K562 (cell line): Measurements from ENCODE around the gene DAPK1. TPM values are rescaled to one million over a fixed set of nuclear protein-coding genes. Genes with fewer than 3 reads are reported as not detected.

Source experiments
- ATAC-seq: fragments of 200-7000 bp; cut with Tn5 transposase; 3 replicates; pipeline ENCODE4 v1.9.1; 2020; ENCODE audit warnings: moderate library complexity
- BruUV-seq: library from RNA; stranded (reverse); fragments of 400-500 nt; replicated peaks from 2 replicates; lab custom pipeline; 2021; lab: Mats Ljungman, UMichigan
- CTCF ChIA-PET: fragments of 300-600 bp; formaldehyde crosslinking; extraction: SDS; loops from one replicate; lab custom pipeline; 2021; ENCODE audit warnings: low intra/inter-chr PET ratio; lab: Yijun Ruan, JAX
- POLR2A ChIA-PET: fragments of 300-600, 350-650 bp; sonication (Branson Sonifier 250); formaldehyde crosslinking; extraction: SDS; loops from one replicate; lab custom pipeline; 2021; ENCODE audit warnings: antibody characterized with exemption, inconsistent platforms; lab: Yijun Ruan, JAX
- DNase-seq, 4 experiments: peaks; one replicate each; pipeline versions ENCODE4 v3.0.0 to v3.0.0-alpha.2; 2011 to 2018; ENCODE audit warnings: low spot score in 3 of 4, mixed read lengths in 3 of 4; ENCODE audit errors: extremely low read depth in 1 of 4
- FAIRE-seq: peaks from 2 replicates; lab custom pipeline; 2011; peaks lifted over from hg19 to GRCh38; lab: Jason Lieb, UNC
- H2AFZ ChIP-seq: 2 replicates; pipeline ENCODE4 v1.6.0; 2011; ENCODE audit warnings: low read depth, low read length, control low read depth, inconsistent platforms
- H3K27ac ChIP-seq: fragments of 200-600 bp; 3 replicates; pipeline ENCODE4 v1.8.0; 2011; ENCODE audit warnings: low read depth, mild to moderate bottlenecking, control low read depth, inconsistent platforms, low read length, moderate library complexity, mixed read lengths; ENCODE audit errors: extremely low read depth
- H3K27me3 ChIP-seq, 2 experiments: fragments of 300-600 bp in 1 of 2; 2 replicates in 1 of 2; 3 replicates in 1 of 2; pipeline versions ENCODE4 v1.6.0 to v1.8.0; 2011; ENCODE audit warnings: inconsistent platforms in 2 of 2, low read length in 2 of 2, mild to moderate bottlenecking in 1 of 2, mixed read lengths in 1 of 2, moderate library complexity in 1 of 2; ENCODE audit not compliant: control insufficient read depth in 2 of 2, insufficient read depth in 2 of 2
- H3K36me3 ChIP-seq: fragments of 300-600 bp; 3 replicates; pipeline ENCODE4 v1.8.0; 2011; ENCODE audit warnings: mild to moderate bottlenecking, low read length, inconsistent platforms; ENCODE audit not compliant: control insufficient read depth, insufficient read depth
- H3K4me1 ChIP-seq, 2 experiments: fragments of 200-600 bp in 1 of 2; replicated peaks in 1 of 2; 2 replicates in 1 of 2; 3 replicates in 1 of 2; pipeline versions ENCODE4 v1.5.1 to v1.8.0; 2011; ENCODE audit warnings: inconsistent platforms in 2 of 2, low read length in 2 of 2, mild to moderate bottlenecking in 1 of 2, mixed read lengths in 1 of 2, moderate library complexity in 1 of 2; ENCODE audit not compliant: control insufficient read depth in 2 of 2, insufficient read depth in 2 of 2
- H3K4me2 ChIP-seq: 2 replicates; pipeline ENCODE4 v1.6.1; 2011; ENCODE audit warnings: low read length, control low read depth, inconsistent platforms, mixed read lengths; ENCODE audit not compliant: insufficient read depth
- H3K4me3 ChIP-seq: fragments of 200-600 bp; sonication (generic), shearing (Covaris generic); 2 replicates; pipeline ENCODE4 v1.5.1; 2016; ENCODE audit warnings: control low read depth, inconsistent platforms
- H3K79me2 ChIP-seq: fragments of 200-600 bp; 3 replicates; pipeline ENCODE4 v1.8.0; 2011; ENCODE audit warnings: low read length, inconsistent platforms; ENCODE audit not compliant: control insufficient read depth, insufficient read depth
- H3K9ac ChIP-seq, 2 experiments: 2 replicates each; pipeline versions ENCODE4 v1.6.0 to v1.6.1; 2011; ENCODE audit warnings: low read depth in 2 of 2, low read length in 2 of 2, control low read depth in 1 of 2, inconsistent platforms in 1 of 2, mild to moderate bottlenecking in 1 of 2, mixed read lengths in 1 of 2; ENCODE audit not compliant: insufficient read depth in 1 of 2
- H3K9me1 ChIP-seq: one replicate; pipeline ENCODE4 v1.6.0; 2011; ENCODE audit warnings: inconsistent platforms, mild to moderate bottlenecking, low read length, moderate library complexity; ENCODE audit not compliant: control insufficient read depth, insufficient read depth
- H3K9me3 ChIP-seq: replicated peaks from 2 replicates; pipeline ENCODE4 v1.5.1; 2011; ENCODE audit warnings: low read depth, low read length, inconsistent platforms; ENCODE audit not compliant: control insufficient read depth, insufficient read depth
- H4K20me1 ChIP-seq: replicated peaks from 2 replicates; pipeline ENCODE4 v1.6.1; 2011; ENCODE audit warnings: low read length, inconsistent platforms, mixed read lengths; ENCODE audit not compliant: control insufficient read depth, insufficient read depth
- BRF2 ChIP-seq: IDR thresholded peaks from 3 replicates; pipeline ENCODE4 v1.6.1; 2011; ENCODE audit warnings: borderline replicate concordance, mild to moderate bottlenecking; ENCODE audit not compliant: insufficient read length, insufficient read depth
- CBFA2T2 ChIP-seq: fragments of 450-650 bp; conservative IDR thresholded peaks from 2 replicates; pipeline ENCODE4 v1.6.1; 2017; ENCODE audit warnings: mild to moderate bottlenecking
- CTCF ChIP-seq, 3 experiments: IDR thresholded peaks in 2 of 3; conservative IDR thresholded peaks in 1 of 3; 2 replicates each; pipeline ENCODE4 v1.5.1; 2011 to 2012; ENCODE audit warnings: low read length in 3 of 3, mild to moderate bottlenecking in 3 of 3, control low read depth in 2 of 3, improper control_type of control experiment in 1 of 3, inconsistent platforms in 1 of 3, low read depth in 1 of 3, mixed read lengths in 1 of 3, moderate library complexity in 1 of 3; ENCODE audit not compliant: insufficient read depth in 2 of 3
- E2F5 ChIP-seq: sonication (generic); formaldehyde crosslinking; IDR thresholded peaks from 2 replicates; pipeline ENCODE4 v1.8.0; 2022; ENCODE audit warnings: mild to moderate bottlenecking, missing genetic modification reagents
- MBD2 ChIP-seq: sonication (generic); IDR thresholded peaks from 2 replicates; pipeline ENCODE4 v1.6.1; 2016; ENCODE audit warnings: low read depth, borderline replicate concordance
- NCOR1 ChIP-seq: fragments of 450-650 bp; IDR thresholded peaks from 2 replicates; pipeline ENCODE4 v1.6.1; 2016; ENCODE audit warnings: mild to moderate bottlenecking, moderate library complexity
- NFXL1 ChIP-seq: fragments of 450-650 bp; formaldehyde crosslinking; IDR thresholded peaks from 2 replicates; pipeline ENCODE4 v1.4.0; 2021; ENCODE audit warnings: mild to moderate bottlenecking
- SRF ChIP-seq, 2 experiments: fragments of 250-450, 450-650 bp in 1 of 2; sonication (Bioruptor Pico) in 1 of 2; sonication (generic) in 1 of 2; formaldehyde crosslinking; IDR thresholded peaks; 2 replicates each; pipeline versions ENCODE4 v1.5.0 to v1.5.1; 2020 to 2022; ENCODE audit warnings: mild to moderate bottlenecking in 1 of 2, missing genetic modification reagents in 1 of 2
- ZFPM2 ChIP-seq: fragments of 250-450 bp; sonication (Bioruptor Pico); IDR thresholded peaks from 2 replicates; pipeline ENCODE4 v1.5.1; 2022; ENCODE audit warnings: mild to moderate bottlenecking
- ZNF324 ChIP-seq: fragments of 250-450 bp; sonication (Bioruptor Pico); IDR thresholded peaks from 2 replicates; pipeline ENCODE4 v1.4.0; 2020; ENCODE audit warnings: mild to moderate bottlenecking
- ZNF449 ChIP-seq: fragments of 250-450 bp; sonication (Bioruptor Pico); IDR thresholded peaks from 2 replicates; pipeline ENCODE4 v1.8.0; 2022; ENCODE audit warnings: moderate library complexity, mild to moderate bottlenecking, inconsistent platforms
- WGBS: fragments of 100-300 bp; shearing (Covaris generic); methylation state at CpG from one replicate; pipeline ENCODE4 v1.1.6; 2016; ENCODE audit warnings: low coverage, mixed read lengths; ENCODE audit not compliant: insufficient coverage; ENCODE audit errors: missing lambda C conversion rate; 5-methylcytosine and 5-hydroxymethylcytosine counted together
- in situ Hi-C: fragments of 300-500 bp; cut with MboI; formaldehyde crosslinking; loops from 4 replicates; pipeline ENCODE4 v1.15.0; 2018; ENCODE audit warnings: inconsistent platforms, mixed read lengths
- intact Hi-C: fragments of 100-400 bp; cut with micrococcal nuclease; formaldehyde crosslinking; loops from 2 replicates; pipeline ENCODE4 v1.14.2; 2022
- polyA plus RNA-seq, 8 experiments: library from polyadenylated mRNA; depleted of rRNA in 4 of 8; stranded (reverse) in 5 of 8; unstranded in 3 of 8; fragments of >200 nt; fragmentation: Nextera tagmentation in 2 of 8; fragmentation: Illumina TruSeq in 1 of 8; extraction: Ambion mirVana in 2 of 8; extraction: Trizol in 1 of 8; gene quantifications; 2 replicates each; pipeline versions ENCODE4 v1.2.1 to v1.2.3, GENCODE V29; 2011 to 2014; ENCODE audit warnings: inconsistent platforms in 1 of 8, missing spikeins in 1 of 8
- total RNA-seq, 7 experiments: library from RNA; depleted of rRNA in 6 of 7; stranded (reverse); fragments of >200 nt in 6 of 7; fragmentation: Illumina TruSeq in 2 of 7; extraction: Trizol in 2 of 7; gene quantifications; 2 replicates each; pipeline versions ENCODE4 v1.2.1 to v1.2.3, GENCODE V29; 2011 to 2021; ENCODE audit warnings: low replicate concordance in 1 of 7

DAPK1 gene
- total and polyA plus RNA-seq, 9 of the 15 experiments (the other 6 are each of a cell fraction or from before 2014, with no cell fraction given) = 1.7 to 26.4 (median 15.8) TPM

GRCh38 chr9:87622098-87622497, 124.4 kb downstream of the DAPK1 start:
- ChIA-PET POLR2A (no interaction called here), CTCF (no interaction called here)
- Histone ChIP-seq H3K27ac (no peak overlapping the region), H3K36me3 (0 out of 3 replicates have a peak, but pooled peaks cover 4% of the 10 kb centered on the region), H3K4me1 (no peaks in the 10 kb centered on the region; a peak in 1 of 5 replicates), H3K27me3 (no peaks in the 10 kb centered on the region), H3K79me2 (no peaks in the 10 kb centered on the region), H3K4me3 (no peak overlapping the region), H3K9ac (no peak overlapping the region), H3K4me2 (no peak overlapping the region), H4K20me1 (no peaks in the 10 kb centered on the region), H3K9me3 (no peaks in the 10 kb centered on the region), H3K9me1 (no peaks in the 10 kb centered on the region), H2AFZ (no peak overlapping the region)
- DNase-seq (no peak), ATAC-seq (no peak), FAIRE-seq (no peak)
- in situ Hi-C loops = no loop called here
- TF ChIP-seq CBFA2T2 (no peak), BRF2 (no peak)
- intact Hi-C loops = no loop called here
- BruUV-seq = no TSS peak
- WGBS = 84% methylated on average over 3 of the region's 4 CpGs

- no peaks in the 10 kb centered on the region; a peak in 1 of 5 replicates for H3K4me1 ChIP-seq
- WGBS = 100% methylated on average over 2 of the region's 2 CpGs
- H3K27ac ChIP-seq = no peak overlapping the region
- H3K9me1 ChIP-seq = no peaks in the 10 kb centered on the region
- DNase-seq (no peak), ATAC-seq (no peak), FAIRE-seq (no peak)
- 0 out of 3 replicates have a peak, but pooled peaks cover 4% of the 10 kb centered on the region for H3K36me3 ChIP-seq
- H4K20me1 ChIP-seq = no peaks in the 10 kb centered on the region
- no peak overlapping the region for H3K9ac ChIP-seq
- no peak overlapping the region for H3K4me3 ChIP-seq
- BruUV-seq = no TSS peak
- no peaks in the 10 kb centered on the region for H3K9me3 ChIP-seq
- ChIA-PET CTCF (no interaction called here), POLR2A (interaction anchor here (1.7 kb wide), 1 partner anchor 31 kb away, joined by 3 read pairs; no protein-coding TSS in a partner anchor)
- no peak overlapping the region for H3K4me2 ChIP-seq
- H3K27me3 ChIP-seq = no peaks in the 10 kb centered on the region
- in situ Hi-C loops (no loop called here), intact Hi-C loops (no loop called here)
- no peaks in the 10 kb centered on the region for H3K79me2 ChIP-seq
- no peak overlapping the region for H2AFZ ChIP-seq
- no peak for TF ChIP-seq CTCF (IDR thresholded peaks at IDR 0.05 in 2 of 3, conservative IDR thresholded peaks at IDR 0.05 in 1 of 3; ENCODE audit: insufficient read depth in 2 of 3, low read depth in 1 of 3, low read length in 3 of 3)
- TF ChIP-seq MBD2 = no peak
- TF ChIP-seq ZNF324 = no peak
- TF ChIP-seq E2F5 = no peak
- TF ChIP-seq ZNF449 (CRISPR knock-in tag) = no peak
- TF ChIP-seq SRF (CRISPR knock-in tag; IDR thresholded peaks at IDR 0.05) = no peak
- TF ChIP-seq ZFPM2 (CRISPR knock-in tag) = no peak
- no peak for TF ChIP-seq NFXL1 (CRISPR knock-in tag)
- no peak for TF ChIP-seq NCOR1
Measured at GRCh38 chr9:87622923-87623322, 125.3 kb downstream of the DAPK1 start.
